Brain microvascular endothelial cell (primary cell): Measurements from ENCODE around the gene C7orf57.

Experiments used
- DNase-seq: peaks from one replicate; pipeline ENCODE4 v3.0.0-alpha.2; 2020
- H3K27ac ChIP-seq: fragments of 250-450 bp; sonication (Bioruptor Pico); 2 replicates; pipeline ENCODE4 v1.5.1; 2020; ENCODE audit warnings: mild to moderate bottlenecking, moderate library complexity
- H3K27me3 ChIP-seq: fragments of 250-450 bp; sonication (Bioruptor Pico); replicated peaks from 2 replicates; pipeline ENCODE4 v1.5.1; 2020; ENCODE audit warnings: mild to moderate bottlenecking
- H3K36me3 ChIP-seq: fragments of 250-450 bp; sonication (Bioruptor Pico); replicated peaks from 2 replicates; pipeline ENCODE4 v1.5.1; 2020; ENCODE audit warnings: mild to moderate bottlenecking
- H3K4me3 ChIP-seq: 2 replicates; pipeline ENCODE4 v1.5.1; 2011; ENCODE audit warnings: low read depth, mild to moderate bottlenecking, control low read depth, low read length, moderate library complexity
- in situ Hi-C: cut with HindIII; loops from 2 replicates; pipeline ENCODE4 v1.10.0; 2017; ENCODE audit warnings: low sequenced_read_pairs, low pct_ligation_motif_present
- TF ChIP-seq, protein P1 (sequence below): IDR thresholded peaks from 2 replicates; pipeline ENCODE4 v1.5.1; 2011; ENCODE audit warnings: low read depth, mild to moderate bottlenecking, moderate library complexity, low read length, control low read depth, inconsistent platforms; ENCODE audit errors: missing control alignments

The C7orf57 gene

GRCh38 chr7:48045195-48045765, 9.9 kb downstream of the C7orf57 start:
- TF ChIP-seq, protein P1, sequence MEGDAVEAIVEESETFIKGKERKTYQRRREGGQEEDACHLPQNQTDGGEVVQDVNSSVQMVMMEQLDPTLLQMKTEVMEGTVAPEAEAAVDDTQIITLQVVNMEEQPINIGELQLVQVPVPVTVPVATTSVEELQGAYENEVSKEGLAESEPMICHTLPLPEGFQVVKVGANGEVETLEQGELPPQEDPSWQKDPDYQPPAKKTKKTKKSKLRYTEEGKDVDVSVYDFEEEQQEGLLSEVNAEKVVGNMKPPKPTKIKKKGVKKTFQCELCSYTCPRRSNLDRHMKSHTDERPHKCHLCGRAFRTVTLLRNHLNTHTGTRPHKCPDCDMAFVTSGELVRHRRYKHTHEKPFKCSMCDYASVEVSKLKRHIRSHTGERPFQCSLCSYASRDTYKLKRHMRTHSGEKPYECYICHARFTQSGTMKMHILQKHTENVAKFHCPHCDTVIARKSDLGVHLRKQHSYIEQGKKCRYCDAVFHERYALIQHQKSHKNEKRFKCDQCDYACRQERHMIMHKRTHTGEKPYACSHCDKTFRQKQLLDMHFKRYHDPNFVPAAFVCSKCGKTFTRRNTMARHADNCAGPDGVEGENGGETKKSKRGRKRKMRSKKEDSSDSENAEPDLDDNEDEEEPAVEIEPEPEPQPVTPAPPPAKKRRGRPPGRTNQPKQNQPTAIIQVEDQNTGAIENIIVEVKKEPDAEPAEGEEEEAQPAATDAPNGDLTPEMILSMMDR = no peak
- DNase-seq = no peak
- Histone ChIP-seq H3K27ac (no peak overlapping the region), H3K4me3 (no peak overlapping the region), H3K27me3 (no peaks in the 10 kb centered on the region), H3K36me3 (no peaks in the 10 kb centered on the region)
- in situ Hi-C loops = no loop called here

GRCh38 chr7:48046458-48046857, 11.1 kb downstream of the C7orf57 start:
- H3K36me3 ChIP-seq = no peaks in the 10 kb centered on the region

GRCh38 chr7:48048113-48048512, 12.8 kb downstream of the C7orf57 start:
- in situ Hi-C loops = no loop called here
- Histone ChIP-seq H3K27me3 (no peaks in the 10 kb centered on the region), H3K27ac (no peak overlapping the region), H3K4me3 (no peak overlapping the region), H3K36me3 (no peaks in the 10 kb centered on the region)
- DNase-seq = no peak
- TF ChIP-seq, protein P1 = no peak

More at GRCh38 chr7:48046458-48046857, 11.1 kb downstream of the C7orf57 start:
- no peak overlapping the region for H3K27ac ChIP-seq
- TF ChIP-seq, protein P1 = no peak
- no peak overlapping the region for H3K4me3 ChIP-seq
- in situ Hi-C loops = no loop called here
- no peaks in the 10 kb centered on the region for H3K27me3 ChIP-seq
- no peak for DNase-seq

- TF ChIP-seq, protein P1 = no peak
- in situ Hi-C loops = no loop called here
- Histone ChIP-seq H3K27me3 (no peaks in the 10 kb centered on the region), H3K36me3 (no peaks in the 10 kb centered on the region), H3K27ac (no peak overlapping the region), H3K4me3 (no peak overlapping the region)
- no peak for DNase-seq
These were observed 14.5 kb downstream of the C7orf57 start for GRCh38 chr7:48049850-48050249.

- in situ Hi-C loops = no loop called here
- H3K36me3 ChIP-seq = no peaks in the 10 kb centered on the region
- no peak overlapping the region for H3K27ac ChIP-seq
- TF ChIP-seq, protein P1 = no peak
- no peaks in the 10 kb centered on the region for H3K27me3 ChIP-seq
- peak; percentile 73 for DNase-seq
- H3K4me3 ChIP-seq = no peak overlapping the region
These were observed 17.4 kb downstream of the C7orf57 start for GRCh38 chr7:48052748-48053147.

GRCh38 chr7:48053736-48054135, 18.4 kb downstream of the C7orf57 start:
- Histone ChIP-seq H3K4me3 (no peak overlapping the region), H3K27me3 (no peaks in the 10 kb centered on the region), H3K27ac (no peak overlapping the region), H3K36me3 (no peaks in the 10 kb centered on the region)
- no peak for DNase-seq
- TF ChIP-seq, protein P1 = no peak
- in situ Hi-C loops = no loop called here
